Lower leg skin (tissue), 4 donors: Measurements from ENCODE around the gene PAPLN. TPM values are rescaled to one million over a fixed set of nuclear protein-coding genes. Genes with fewer than 3 reads are reported as not detected.

ENCODE experiments used
- DNase-seq, 2 donors: peaks; one replicate each; pipeline ENCODE4 v3.0.0-alpha.2; 2019; ENCODE audit warnings: low spot score in 2 of 2
- H3K4me3 ChIP-seq: fragments of 200-600 bp; sonication (generic); 2 replicates; pipeline ENCODE4 v1.5.1; 2017; ENCODE audit warnings: mild to moderate bottlenecking, low read depth; ENCODE audit not compliant: poor library complexity, severe bottlenecking
- POLR2A ChIP-seq, 2 donors: fragments of 450-650 bp; IDR thresholded peaks; one replicate each; pipeline ENCODE4 v1.6.1; 2016 to 2017; ENCODE audit warnings: antibody characterized with exemption in 2 of 2, mild to moderate bottlenecking in 1 of 2, moderate library complexity in 1 of 2
- WGBS, 2 donors: methylation state at CpG; one replicate each; pipeline ENCODE4 v1.1.5; 2018; 5-methylcytosine and 5-hydroxymethylcytosine counted together
- intact Hi-C: fragments of 100-400 bp; cut with DNase I; formaldehyde crosslinking; loops from one replicate; pipeline ENCODE4 v1.15.0; 2023; ENCODE audit warnings: low total_unique reads
- total RNA-seq, 4 donors: library from RNA; depleted of rRNA; stranded (reverse); fragments of >200 nt; gene quantifications; one replicate each; pipeline ENCODE4 v1.1.0, GENCODE V29; 2016
- TF ChIP-seq, protein P1 (sequence below), 3 donors: fragments of 450-650 bp; IDR thresholded peaks; one replicate each; pipeline ENCODE4 v1.5.1; 2016; ENCODE audit warnings: antibody characterized with exemption in 3 of 3, mild to moderate bottlenecking in 3 of 3, moderate library complexity in 2 of 3

The PAPLN gene
- total RNA-seq, 4 donors from 2014 or later = 11.2 to 36.4 (median 22.6) TPM

DNA sequence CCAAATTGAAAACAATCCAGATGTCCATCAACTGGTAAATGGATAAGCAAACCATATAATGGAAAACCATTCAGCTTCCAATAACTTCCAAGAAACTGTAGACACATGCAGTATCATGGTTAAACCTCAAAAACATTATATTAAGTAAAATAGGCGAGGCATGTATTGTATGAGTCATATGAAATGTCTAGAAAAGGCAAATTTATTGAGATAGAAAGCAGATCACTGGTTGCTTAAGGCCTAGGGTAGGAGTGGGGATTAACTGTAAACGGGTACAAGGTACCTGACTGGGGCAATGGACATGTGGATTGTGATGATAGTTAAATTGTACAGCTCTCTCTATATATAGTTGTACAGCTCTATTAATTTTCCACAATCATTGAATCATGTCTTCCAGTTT, 21.3 kb upstream of the PAPLN start:
- WGBS, 2 donors = 78 to 91% methylated on average over 2 of the region's 2 CpGs
- DNase-seq = no peak
- intact Hi-C loops = no loop called here
- no peak overlapping the region for H3K4me3 ChIP-seq
- TF ChIP-seq, protein P1, sequence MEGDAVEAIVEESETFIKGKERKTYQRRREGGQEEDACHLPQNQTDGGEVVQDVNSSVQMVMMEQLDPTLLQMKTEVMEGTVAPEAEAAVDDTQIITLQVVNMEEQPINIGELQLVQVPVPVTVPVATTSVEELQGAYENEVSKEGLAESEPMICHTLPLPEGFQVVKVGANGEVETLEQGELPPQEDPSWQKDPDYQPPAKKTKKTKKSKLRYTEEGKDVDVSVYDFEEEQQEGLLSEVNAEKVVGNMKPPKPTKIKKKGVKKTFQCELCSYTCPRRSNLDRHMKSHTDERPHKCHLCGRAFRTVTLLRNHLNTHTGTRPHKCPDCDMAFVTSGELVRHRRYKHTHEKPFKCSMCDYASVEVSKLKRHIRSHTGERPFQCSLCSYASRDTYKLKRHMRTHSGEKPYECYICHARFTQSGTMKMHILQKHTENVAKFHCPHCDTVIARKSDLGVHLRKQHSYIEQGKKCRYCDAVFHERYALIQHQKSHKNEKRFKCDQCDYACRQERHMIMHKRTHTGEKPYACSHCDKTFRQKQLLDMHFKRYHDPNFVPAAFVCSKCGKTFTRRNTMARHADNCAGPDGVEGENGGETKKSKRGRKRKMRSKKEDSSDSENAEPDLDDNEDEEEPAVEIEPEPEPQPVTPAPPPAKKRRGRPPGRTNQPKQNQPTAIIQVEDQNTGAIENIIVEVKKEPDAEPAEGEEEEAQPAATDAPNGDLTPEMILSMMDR (IDR thresholded peaks at IDR 0.05) = no peak
- TF ChIP-seq POLR2A (IDR thresholded peaks at IDR 0.05) = no peak

DNA sequence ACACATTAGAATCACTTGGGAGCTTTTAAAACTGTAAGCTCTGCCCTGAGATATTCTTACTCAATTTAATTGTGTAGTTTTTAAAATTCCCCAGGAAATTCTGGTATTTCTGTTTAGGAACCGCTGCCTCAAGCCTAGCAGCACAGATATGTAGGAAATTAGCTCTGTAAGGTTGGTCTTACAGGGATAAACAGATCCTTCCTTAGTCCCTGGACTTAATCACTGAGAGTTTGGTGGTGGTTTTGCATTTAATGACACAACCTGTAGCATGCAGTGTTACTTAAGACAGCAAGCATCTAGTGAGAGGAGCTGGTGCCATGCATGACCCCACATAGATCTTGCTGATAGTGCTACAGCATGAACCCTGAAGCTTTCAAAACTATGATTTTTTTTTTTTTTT, 19.9 kb upstream of the PAPLN start:
- DNase-seq = no peak
- intact Hi-C loops = no loop called here
- H3K4me3 ChIP-seq = no peak overlapping the region
- 93 to 100% methylated on average over 1 of the region's 1 CpG for WGBS, 2 donors
- TF ChIP-seq POLR2A (IDR thresholded peaks at IDR 0.05) = no peak
- TF ChIP-seq, protein P1 (IDR thresholded peaks at IDR 0.05) = no peak

DNA sequence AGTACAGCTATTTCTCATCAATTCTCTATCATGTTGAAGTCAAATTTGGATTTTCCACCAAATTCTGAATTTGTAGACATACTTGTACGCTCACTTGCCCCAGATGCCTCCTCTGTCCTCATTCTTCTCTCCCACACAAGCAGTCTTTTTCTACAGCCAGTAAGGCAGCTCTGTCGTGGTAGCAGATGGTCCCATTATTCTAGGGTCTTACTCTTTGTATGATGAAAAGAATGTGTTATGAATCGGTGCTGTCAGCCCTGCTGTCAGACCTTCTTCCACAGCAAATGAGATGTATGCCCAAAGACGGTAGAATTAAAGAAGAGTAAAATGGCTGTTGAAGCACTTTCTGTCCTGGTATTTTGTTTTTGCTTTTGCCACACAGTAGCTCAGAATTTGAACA, 17.2 kb upstream of the PAPLN start:
- TF ChIP-seq, protein P1 (IDR thresholded peaks at IDR 0.05) = no peak
- TF ChIP-seq POLR2A (IDR thresholded peaks at IDR 0.05) = no peak
- H3K4me3 ChIP-seq = no peak overlapping the region
- 88 to 93% methylated on average over 4 of the region's 4 CpGs for WGBS, 2 donors
- intact Hi-C loops = no loop called here
- no peak for DNase-seq

DNA sequence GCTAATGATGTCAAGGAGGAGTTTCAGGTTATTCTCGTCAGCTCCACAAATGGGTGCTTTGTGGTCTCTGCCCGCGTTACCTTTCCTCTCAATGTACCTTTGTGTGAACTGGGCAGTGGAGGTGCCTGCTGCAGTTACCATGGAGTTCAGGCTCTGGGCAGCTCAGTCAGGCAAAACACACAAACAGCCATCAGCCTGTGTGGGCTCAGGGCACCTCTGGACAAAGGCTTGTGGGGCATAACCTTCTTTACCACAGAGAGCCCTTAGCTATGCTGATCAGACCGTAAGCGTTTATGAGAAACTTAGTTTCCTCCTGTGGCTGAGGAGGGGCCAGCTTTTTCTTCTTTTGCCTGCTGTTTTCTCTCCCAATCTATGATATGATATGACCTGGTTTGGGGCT, 16.7 kb upstream of the PAPLN start:
- WGBS, 2 donors = 96 to 98% methylated on average over 5 of the region's 5 CpGs
- no peak for TF ChIP-seq POLR2A (IDR thresholded peaks at IDR 0.05)
- TF ChIP-seq, protein P1 (IDR thresholded peaks at IDR 0.05) = no peak
- H3K4me3 ChIP-seq = no peak overlapping the region
- intact Hi-C loops = no loop called here
- no peak for DNase-seq

DNA sequence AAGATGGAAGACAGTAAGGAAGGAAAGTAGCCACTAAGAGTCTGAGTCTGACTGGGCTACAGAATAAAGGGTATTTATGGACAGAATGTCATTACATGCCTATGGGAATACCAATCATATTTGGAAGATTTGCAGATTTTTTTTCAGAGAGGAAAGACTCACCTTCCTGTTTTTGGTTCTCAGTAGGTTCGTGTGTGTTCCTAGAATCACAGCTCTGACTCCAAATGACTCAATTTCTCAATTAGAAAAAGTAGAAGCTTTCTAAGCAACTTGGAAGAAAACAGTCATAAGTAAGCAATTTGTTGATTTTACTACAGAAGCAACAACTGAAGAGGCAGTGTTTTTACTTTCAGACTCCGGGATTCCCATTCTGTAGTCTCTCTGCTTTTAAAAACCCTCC, 15.4 kb upstream of the PAPLN start:
- no peak overlapping the region for H3K4me3 ChIP-seq
- intact Hi-C loops = no loop called here
- TF ChIP-seq, protein P1 (IDR thresholded peaks at IDR 0.05) = no peak
- no peak for TF ChIP-seq POLR2A (IDR thresholded peaks at IDR 0.05)
- WGBS, 2 donors = 74 to 75% methylated on average over 2 of the region's 2 CpGs
- DNase-seq = no peak

DNA sequence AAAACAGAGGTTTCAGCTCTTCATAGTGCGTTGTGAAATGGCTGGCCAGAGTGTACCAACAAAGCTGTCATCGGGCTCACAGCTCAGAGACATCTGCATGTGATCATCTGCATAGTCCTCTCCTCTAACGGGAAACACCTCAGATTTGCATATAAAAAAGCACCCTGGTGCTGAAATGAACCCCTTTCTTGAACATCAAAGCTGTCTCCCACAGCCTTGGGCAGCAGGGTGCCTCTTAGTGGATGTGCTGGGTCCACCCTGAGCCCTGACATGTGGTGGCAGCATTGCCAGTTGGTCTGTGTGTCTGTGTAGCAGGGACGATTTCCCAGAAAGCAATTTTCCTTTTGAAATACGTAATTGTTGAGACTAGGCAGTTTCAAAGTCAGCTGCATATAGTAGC, 14.3 kb upstream of the PAPLN start:
- TF ChIP-seq, protein P1 (IDR thresholded peaks at IDR 0.05) = no peak
- TF ChIP-seq POLR2A (IDR thresholded peaks at IDR 0.05) = no peak
- DNase-seq = peak in 1 of 2 donors; percentile 57
- intact Hi-C loops = no loop called here
- WGBS, 2 donors = 54 to 68% methylated on average over 5 of the region's 5 CpGs
- no peak overlapping the region for H3K4me3 ChIP-seq
